GM15510 (cell line): ENCODE results near the gene PPAT.

Experiments
- POLR2A ChIP-seq: IDR thresholded peaks from 3 replicates; pipeline ENCODE4 v1.6.1; 2011; ENCODE audit warnings: borderline replicate concordance; ENCODE audit not compliant: insufficient read length; ENCODE audit errors: extremely low read depth

Gene PPAT

DNA sequence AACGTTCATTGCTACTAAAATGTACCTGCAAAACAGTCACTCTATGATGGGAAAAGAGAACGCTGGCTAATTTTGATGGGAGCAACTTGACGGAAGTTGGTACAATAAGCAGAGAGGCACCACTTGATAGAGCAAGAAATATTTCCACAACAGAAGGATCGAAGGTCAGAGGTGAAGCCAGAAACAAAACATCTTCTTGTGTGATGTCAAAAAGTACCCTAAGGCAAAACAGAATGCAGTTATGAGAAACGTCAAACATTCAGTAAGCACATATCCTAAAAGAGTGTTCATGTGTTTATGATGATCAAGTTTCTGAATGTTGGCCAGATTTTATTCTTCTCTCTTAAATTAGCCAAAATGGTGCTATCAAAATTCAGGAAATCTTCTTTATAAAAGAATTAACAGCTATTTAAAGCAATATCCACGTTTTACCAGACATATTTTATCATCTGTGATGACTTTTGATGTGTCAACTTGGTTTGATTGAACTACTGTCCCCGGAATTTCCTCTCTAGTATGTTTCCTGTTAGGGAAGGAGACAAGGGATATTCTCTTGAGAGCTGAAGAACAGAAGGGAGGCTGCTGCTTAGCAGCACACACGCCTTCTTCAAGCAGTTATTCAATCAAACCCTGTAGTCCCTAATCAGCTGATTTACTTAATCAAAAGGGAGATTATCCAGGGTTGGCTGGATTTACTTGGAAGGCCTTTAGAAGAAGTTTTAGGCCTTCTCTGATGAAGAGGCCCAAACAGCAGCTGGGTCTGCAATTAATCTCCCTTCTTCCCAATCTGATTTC is 63.8 kb downstream of the PPAT start:
- TF ChIP-seq POLR2A = no peak

DNA sequence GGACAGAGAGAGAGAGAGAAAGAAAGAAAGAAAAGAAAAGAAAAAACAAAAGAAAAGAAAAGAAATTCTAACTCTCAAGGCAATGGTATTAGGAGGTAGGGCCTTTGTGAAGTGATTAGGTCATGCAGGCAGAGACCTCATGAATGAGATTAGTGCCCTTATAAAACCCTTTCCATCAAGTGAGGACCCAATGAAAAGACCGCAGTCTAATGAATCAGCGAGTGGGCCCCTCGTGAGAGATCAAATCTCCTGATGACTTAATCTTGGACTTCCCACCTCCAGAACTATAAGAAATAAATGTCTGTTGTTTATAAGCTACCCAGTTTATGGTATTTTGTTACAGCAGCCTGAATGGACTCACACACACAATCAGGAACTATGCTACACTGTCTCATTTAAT is 65.0 kb downstream of the PPAT start:
- no peak for TF ChIP-seq POLR2A

DNA sequence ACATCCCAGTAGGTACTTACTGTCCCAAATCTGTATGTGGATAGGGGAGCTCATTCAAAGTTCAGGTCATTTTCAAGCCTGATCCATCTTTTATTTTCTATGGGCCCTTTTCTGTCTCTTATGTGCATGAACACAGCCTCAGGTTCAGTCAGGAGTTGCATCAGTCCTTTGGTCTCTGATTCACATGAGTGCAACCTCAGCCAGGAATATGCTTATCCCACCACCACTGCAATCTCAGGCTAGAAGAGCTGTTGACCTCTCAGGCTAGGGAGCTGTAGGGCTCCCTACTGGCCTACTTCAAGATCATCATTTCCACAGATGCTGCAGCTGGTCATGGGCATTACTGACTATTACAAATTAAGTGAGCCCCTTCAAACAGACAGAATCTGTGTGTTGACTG is 75.3 kb downstream of the PPAT start:
- no peak for TF ChIP-seq POLR2A

DNA sequence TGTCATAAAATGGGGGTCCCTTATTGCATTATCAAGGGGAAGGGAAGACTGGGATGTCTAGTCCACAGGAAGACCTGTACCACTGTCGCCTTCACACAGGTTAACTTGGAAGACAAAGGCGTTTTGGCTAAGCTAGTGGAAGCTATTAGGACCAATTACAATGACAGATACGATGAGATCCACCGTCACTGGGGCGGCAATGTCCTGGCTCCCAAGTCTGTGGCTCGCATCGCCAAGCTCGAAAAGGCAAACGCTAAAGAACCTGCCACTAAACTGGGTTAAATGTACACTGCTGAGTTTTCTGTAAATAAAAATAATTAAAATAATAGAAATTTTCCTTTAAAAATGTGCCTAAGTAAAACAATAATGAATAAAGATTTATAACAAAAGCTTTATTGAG is 78.8 kb downstream of the PPAT start:
- TF ChIP-seq POLR2A = no peak

DNA sequence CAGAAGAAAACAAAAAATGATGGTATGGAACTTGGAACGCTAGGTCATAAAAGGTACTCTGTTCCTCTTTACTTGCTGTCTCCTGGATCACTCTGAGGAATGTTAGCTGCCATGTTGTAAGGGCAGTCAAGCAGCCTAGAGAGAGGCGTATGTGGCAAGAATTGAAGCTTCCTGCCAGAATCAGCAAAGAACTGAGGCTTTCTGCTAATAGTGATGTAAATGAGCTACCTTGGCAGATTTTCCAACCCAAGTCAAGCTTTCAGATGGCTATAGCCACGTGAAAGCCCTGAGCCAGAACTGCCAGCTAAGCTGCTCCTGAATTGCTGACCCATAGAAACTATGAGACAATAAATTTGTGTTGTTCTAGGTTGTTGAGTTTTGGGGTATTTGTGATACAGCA is 86.8 kb downstream of the PPAT start:
- TF ChIP-seq POLR2A = no peak

DNA sequence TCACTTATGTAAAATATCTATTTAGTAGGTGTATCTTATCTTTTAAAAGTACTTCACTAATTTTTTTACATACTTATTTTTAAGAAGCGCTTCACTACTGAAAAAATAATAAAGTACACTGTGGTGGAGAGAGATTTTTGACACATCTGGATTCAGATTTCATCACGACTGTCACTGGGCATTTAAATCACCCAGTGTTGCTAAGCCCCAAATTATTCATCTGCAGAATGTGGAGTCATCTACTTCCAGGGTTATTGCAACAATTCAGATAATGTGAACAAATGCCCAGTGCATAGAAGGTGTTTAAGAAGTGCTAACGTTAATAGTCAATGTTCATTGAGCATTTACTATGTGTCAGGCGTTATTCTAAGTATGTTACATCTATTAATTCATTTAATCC is 90.0 kb downstream of the PPAT start:
- no peak for TF ChIP-seq POLR2A
